Natural killer cell (primary cell): ENCODE data around the gene ACADL. TPM values are rescaled to one million over a fixed set of nuclear protein-coding genes. Genes with fewer than 3 reads are reported as not detected.

ENCODE experiments used
- ATAC-seq, 3 donors: fragments of 150-1000 bp in 2 of 3; fragments of 200-7000 bp in 1 of 3; cut with Tn5 transposase; 1 replicate in 1 of 3; 2 replicates in 2 of 3; pipeline ENCODE4 v1.10.0; 2021; ENCODE audit warnings: mild to moderate bottlenecking in 2 of 3, moderate library complexity in 2 of 3
- DNase-seq, 2 donors: peaks; one replicate each; pipeline versions ENCODE4 v3.0.0 to v3.0.0-alpha.2; 2013 to 2021; ENCODE audit warnings: mixed read lengths in 1 of 2
- H3K27ac ChIP-seq: one replicate; pipeline ENCODE4 v1.5.1; 2013; ENCODE audit warnings: mild to moderate bottlenecking, low read length
- H3K27me3 ChIP-seq: one replicate; pipeline ENCODE4 v1.6.1; 2013; ENCODE audit warnings: low read length; ENCODE audit not compliant: control insufficient read depth, insufficient read depth
- H3K36me3 ChIP-seq: one replicate; pipeline ENCODE4 v1.6.1; 2013; ENCODE audit warnings: low read length; ENCODE audit not compliant: control insufficient read depth, insufficient read depth
- H3K4me1 ChIP-seq: one replicate; pipeline ENCODE4 v1.6.1; 2013; ENCODE audit warnings: low read length; ENCODE audit not compliant: control insufficient read depth, insufficient read depth
- H3K4me3 ChIP-seq: one replicate; pipeline ENCODE4 v1.5.1; 2013; ENCODE audit warnings: low read length
- H3K9me3 ChIP-seq: one replicate; pipeline ENCODE4 v1.6.1; 2013; ENCODE audit warnings: low read length; ENCODE audit not compliant: control insufficient read depth, insufficient read depth
- H3K27ac Mint-ChIP-seq, 2 donors: one replicate each; pipeline ENCODE4 v1.8.0; 2022; ENCODE audit warnings: mild to moderate bottlenecking in 2 of 2, mixed read lengths in 2 of 2, moderate library complexity in 1 of 2
- H3K27me3 Mint-ChIP-seq, 2 donors: one replicate each; pipeline ENCODE4 v1.8.0; 2022; ENCODE audit warnings: low read depth in 2 of 2, mixed read lengths in 2 of 2
- H3K36me3 Mint-ChIP-seq: one replicate; pipeline ENCODE4 v1.8.0; 2022; ENCODE audit warnings: mixed read lengths
- H3K4me1 Mint-ChIP-seq, 2 donors: one replicate each; pipeline ENCODE4 v1.8.0; 2022; ENCODE audit warnings: mixed read lengths in 2 of 2
- H3K4me3 Mint-ChIP-seq: one replicate; pipeline ENCODE4 v1.8.0; 2022; ENCODE audit warnings: mild to moderate bottlenecking, moderate library complexity, mixed read lengths
- H3K9me3 Mint-ChIP-seq, 2 donors: one replicate each; pipeline ENCODE4 v1.8.0; 2022; ENCODE audit warnings: mixed read lengths in 2 of 2
- CTCF ChIP-seq: fragments of 200-600 bp; IDR thresholded peaks from one replicate; pipeline ENCODE4 v1.8.0; 2022; ENCODE audit warnings: antibody characterized with exemption
- WGBS: methylation state at CpG from one replicate; pipeline ENCODE4 v1.1.7; 2013; ENCODE audit warnings: missing lambda C conversion rate; ENCODE audit not compliant: insufficient coverage; 5-methylcytosine and 5-hydroxymethylcytosine counted together
- intact Hi-C: fragments of 100-400 bp; cut with micrococcal nuclease; formaldehyde crosslinking; loops from one replicate; pipeline ENCODE4 v1.14.2; 2022
- total RNA-seq, 4 donors: library from RNA; stranded (reverse); fragments of 120-200 nt in 1 of 4; gene quantifications; one replicate each; pipeline versions ENCODE4 v1.2.3 to v1.2.4, GENCODE V29; 2013 to 2022

Gene ACADL
- total RNA-seq, 3 donors from 2014 or later (not counting 1 experiment from before 2014, with no cell fraction given): not detected

GRCh38 chr2:210170446-210171303 is 54.6 kb downstream of the ACADL start:
- DNase-seq (peak; percentile 98), ATAC-seq (peak; percentile 69 to 85 (median 75))
- Histone ChIP-seq H3K4me3 (peak overlapping the region; percentile 83), H3K27me3 (no peaks in the 10 kb centered on the region), H3K27ac (peak overlapping the region; percentile 98), H3K36me3 (no peaks in the 10 kb centered on the region), H3K9me3 (no peaks in the 10 kb centered on the region), H3K4me1 (peaks cover 13% of the 10 kb centered on the region)
- Mint-ChIP-seq H3K27ac (peak overlapping the region; percentile 98 to 99), H3K36me3 (no peaks in the 10 kb centered on the region), H3K9me3 (no peaks in the 10 kb centered on the region), H3K4me1 (peaks cover 21 to 22% of the 10 kb centered on the region in 2 donors), H3K27me3 (no peaks in the 10 kb centered on the region), H3K4me3 (peak overlapping the region; percentile 100)
- no peak for TF ChIP-seq CTCF
- intact Hi-C loops: loop anchor here (1.0 to 5.0 kb wide), 3 partner anchors 168 to 1903 kb away; partner anchors contain the start of genes LANCL1, PIKFYVE and RPE
- 0% methylated on average over 62 of the region's 64 CpGs for WGBS

DNA sequence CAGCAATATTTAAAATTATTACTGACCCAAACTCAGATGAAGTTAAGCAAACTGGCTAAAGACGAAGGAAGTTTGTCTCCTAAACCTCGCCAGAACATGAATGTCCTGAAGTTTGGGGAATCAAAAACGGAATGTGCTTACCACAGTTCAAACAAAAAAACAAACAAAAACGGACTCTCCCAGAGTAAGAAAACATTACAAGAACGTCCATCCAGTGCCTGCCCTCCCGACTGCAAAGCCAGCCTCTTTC is 55.1 kb downstream of the ACADL start:
- Mint-ChIP-seq H3K4me3 (peak overlapping the region; percentile 100), H3K4me1 (peaks cover 21 to 22% of the 10 kb centered on the region in 2 donors), H3K27ac (peak overlapping the region; percentile 98 to 99), H3K27me3 (no peaks in the 10 kb centered on the region), H3K36me3 (no peaks in the 10 kb centered on the region), H3K9me3 (no peaks in the 10 kb centered on the region)
- Histone ChIP-seq H3K36me3 (no peaks in the 10 kb centered on the region), H3K27me3 (no peaks in the 10 kb centered on the region), H3K4me3 (peak overlapping the region; percentile 83), H3K4me1 (peaks cover 13% of the 10 kb centered on the region), H3K9me3 (no peaks in the 10 kb centered on the region), H3K27ac (peak overlapping the region; percentile 98)
- DNase-seq: no peak
- 0% methylated on average over 6 of the region's 6 CpGs for WGBS
- ATAC-seq: no peak
- no peak for TF ChIP-seq CTCF
- intact Hi-C loops: loop anchor here (5.0 kb wide), 2 partner anchors 307 to 1903 kb away; partner anchors contain the start of genes LANCL1 and PIKFYVE

GRCh38 chr2:210169516-210170195 is 55.6 kb downstream of the ACADL start:
- peak in 1 of 2 donors; percentile 35 for DNase-seq
- H3K27ac ChIP-seq: peak overlapping the region; percentile 98
- Mint-ChIP-seq H3K36me3 (no peaks in the 10 kb centered on the region), H3K27ac (peak overlapping the region; percentile 98 to 99), H3K4me1 (peaks cover 21 to 22% of the 10 kb centered on the region in 2 donors), H3K4me3 (peak overlapping the region; percentile 100), H3K27me3 (no peaks in the 10 kb centered on the region), H3K9me3 (no peaks in the 10 kb centered on the region)
- 0% methylated on average over 2 of the region's 6 CpGs for whole genome bisulfite sequencing
- intact Hi-C loops: loop anchor here (5.0 kb wide), 2 partner anchors 308 to 1902 kb away; partner anchors contain the start of genes LANCL1 and PIKFYVE
- H3K27me3 ChIP-seq: no peaks in the 10 kb centered on the region
- no peaks in the 10 kb centered on the region for H3K9me3 ChIP-seq
- TF ChIP-seq CTCF: no peak
- H3K4me1 ChIP-seq: peaks cover 13% of the 10 kb centered on the region
- H3K36me3 ChIP-seq: no peaks in the 10 kb centered on the region
- peak overlapping the region; percentile 83 for H3K4me3 ChIP-seq
- no peak for ATAC-seq
